GM23338 (cell line): ENCODE measurements around the gene ARL5C. TPM values are rescaled to one million over a fixed set of nuclear protein-coding genes. Genes with fewer than 3 reads are reported as not detected.
A peak's percentile ranks its signal among the peaks of the same experiment; 100 is the strongest.

Source experiments
- ATAC-seq: fragments of 200-7000 bp; cut with Tn5 transposase; 3 replicates; pipeline ENCODE4 v1.9.1; 2020
- DNase-seq: peaks from one replicate; pipeline ENCODE4 v3.0.0-alpha.2; 2015; ENCODE audit warnings: low spot score
- H2AFZ ChIP-seq: fragments of 200-600 bp; sonication (generic); 2 replicates; pipeline ENCODE4 v1.8.0; 2016; ENCODE audit warnings: antibody characterized with exemption, mild to moderate bottlenecking, moderate library complexity
- H3F3A ChIP-seq: fragments of 200-600 bp; sonication (generic); replicated peaks from 2 replicates; pipeline ENCODE4 v1.8.0; 2017; ENCODE audit warnings: antibody characterized with exemption, mixed run types, low read depth
- H3K27ac ChIP-seq: fragments of 200-600 bp; sonication (generic); 2 replicates; pipeline ENCODE4 v1.6.1; 2016; ENCODE audit warnings: low read depth
- H3K27me3 ChIP-seq: fragments of 200-600 bp; sonication (generic); 2 replicates; pipeline ENCODE4 v1.8.0; 2016; ENCODE audit warnings: mild to moderate bottlenecking, mixed run types, moderate library complexity; ENCODE audit not compliant: insufficient read depth
- H3K36me3 ChIP-seq: fragments of 200-600 bp; sonication (generic); 2 replicates; pipeline ENCODE4 v1.8.0; 2016; ENCODE audit warnings: mild to moderate bottlenecking; ENCODE audit not compliant: insufficient read depth
- H3K4me1 ChIP-seq: fragments of 200-600 bp; sonication (generic); 2 replicates; pipeline ENCODE4 v1.8.0; 2016; ENCODE audit warnings: mild to moderate bottlenecking, moderate library complexity; ENCODE audit not compliant: insufficient read depth
- H3K4me2 ChIP-seq: fragments of 200-600 bp; sonication (generic); 2 replicates; pipeline ENCODE4 v1.7.1; 2017; ENCODE audit warnings: mixed run types
- H3K4me3 ChIP-seq: fragments of 200-600 bp; sonication (generic); 2 replicates; pipeline ENCODE4 v1.6.1; 2016; ENCODE audit warnings: mixed run types
- H3K79me2 ChIP-seq: fragments of 200-600 bp; sonication (generic); replicated peaks from 2 replicates; pipeline ENCODE4 v1.8.0; 2017; ENCODE audit warnings: mild to moderate bottlenecking; ENCODE audit not compliant: insufficient read depth
- H3K9me2 ChIP-seq: fragments of 200-600 bp; sonication (generic); 2 replicates; pipeline ENCODE4 v1.8.0; 2017; ENCODE audit not compliant: insufficient read depth
- H4K20me1 ChIP-seq: fragments of 200-600 bp; sonication (generic); replicated peaks from 2 replicates; pipeline ENCODE4 v1.8.0; 2017; ENCODE audit warnings: mild to moderate bottlenecking; ENCODE audit not compliant: insufficient read depth
- H3K27ac Mint-ChIP-seq: 2 replicates; pipeline ENCODE4 v1.8.0; 2020; ENCODE audit warnings: inconsistent platforms, mild to moderate bottlenecking, moderate library complexity, mixed read lengths
- H3K27me3 Mint-ChIP-seq: 3 replicates; pipeline ENCODE4 v1.8.0; 2022; ENCODE audit warnings: low read depth, mild to moderate bottlenecking, moderate library complexity, mixed read lengths, inconsistent platforms; ENCODE audit not compliant: insufficient read depth, poor library complexity
- H3K36me3 Mint-ChIP-seq: 3 replicates; pipeline ENCODE4 v1.8.0; 2021; ENCODE audit warnings: low read depth, mild to moderate bottlenecking, inconsistent platforms, moderate library complexity, mixed read lengths
- H3K4me1 Mint-ChIP-seq: 3 replicates; pipeline ENCODE4 v1.8.0; 2020; ENCODE audit warnings: mild to moderate bottlenecking, inconsistent platforms, mixed read lengths
- H3K4me3 Mint-ChIP-seq: 3 replicates; pipeline ENCODE4 v1.8.0; 2021; ENCODE audit warnings: moderate library complexity, mild to moderate bottlenecking, inconsistent platforms, mixed read lengths
- H3K9me3 Mint-ChIP-seq: 3 replicates; pipeline ENCODE4 v1.8.0; 2020; ENCODE audit warnings: moderate library complexity, mild to moderate bottlenecking, inconsistent platforms, mixed read lengths
- ETS1 ChIP-seq: IDR thresholded peaks from 2 replicates; pipeline ENCODE4 v1.6.1; 2016; ENCODE audit warnings: antibody characterized with exemption
- EZH2 ChIP-seq: fragments of 200-600 bp; sonication (generic); IDR thresholded peaks from one replicate; pipeline ENCODE4 v1.8.0; 2017; ENCODE audit warnings: antibody characterized with exemption, mild to moderate bottlenecking, low read depth; ENCODE audit not compliant: unreplicated experiment
- EZH2phosphoT487 ChIP-seq: fragments of 200-600 bp; sonication (generic); IDR thresholded peaks from one replicate; pipeline ENCODE4 v1.8.1; 2018; ENCODE audit warnings: antibody characterized with exemption; ENCODE audit not compliant: unreplicated experiment
- JUNB ChIP-seq: IDR thresholded peaks from one replicate; pipeline ENCODE4 v1.6.1; 2016; ENCODE audit warnings: antibody characterized with exemption; ENCODE audit not compliant: unreplicated experiment
- POLR2AphosphoS5 ChIP-seq: IDR thresholded peaks from 2 replicates; pipeline ENCODE4 v1.6.1; 2016; ENCODE audit warnings: antibody characterized with exemption, low read depth
- ZNF114 ChIP-seq: fragments of 250-450 bp; sonication (Bioruptor Pico); IDR thresholded peaks from 2 replicates; pipeline ENCODE4 v1.5.0; 2020; ENCODE audit warnings: mild to moderate bottlenecking, moderate library complexity
- ZNF331 ChIP-seq: fragments of 250-450 bp; sonication (Bioruptor Pico); IDR thresholded peaks from 2 replicates; pipeline ENCODE4 v1.5.0; 2020; ENCODE audit warnings: low read depth, mild to moderate bottlenecking, moderate library complexity
- ZNF462 ChIP-seq: fragments of 250-450 bp; sonication (Bioruptor Pico); IDR thresholded peaks from 2 replicates; pipeline ENCODE4 v1.5.0; 2020; ENCODE audit warnings: mild to moderate bottlenecking, moderate library complexity
- long read RNA-seq: library from polyadenylated mRNA; unstranded; transcript quantifications from one replicate; pipeline ENCODE4 v2.0.0, GENCODE V29; 2020; ENCODE audit not compliant: unreplicated experiment
- polyA plus RNA-seq: library from polyadenylated mRNA; unstranded; fragments of >200 nt; fragmentation: Nextera tagmentation; extraction: Ambion mirVana; gene quantifications from 2 replicates; pipeline ENCODE4 v1.2.1, GENCODE V29; 2016
- total RNA-seq: library from RNA; depleted of rRNA; stranded (reverse); fragments of >200 nt; shearing (Covaris generic); gene quantifications from 2 replicates; pipeline ENCODE4 v1.2.3, GENCODE V29; 2014; rRNA removed
- TF ChIP-seq, protein P1 (sequence below), 2 experiments: fragments of 200-600 bp in 1 of 2; sonication (generic) in 1 of 2; conservative IDR thresholded peaks; 2 replicates each; pipeline versions ENCODE4 v1.5.1 to v1.6.1; 2016 to 2017; ENCODE audit warnings: antibody characterized with exemption in 2 of 2, low read depth in 2 of 2, mild to moderate bottlenecking in 2 of 2, moderate library complexity in 1 of 2
- TF ChIP-seq, protein P2 (sequence below): IDR thresholded peaks from one replicate; pipeline ENCODE4 v1.6.1; 2018; ENCODE audit warnings: antibody characterized with exemption; ENCODE audit not compliant: unreplicated experiment

The ARL5C gene
- total RNA-seq (not detected in 2 replicates), polyA plus RNA-seq (not detected in 2 replicates)
- long read RNA-seq, result 0 reads

DNA sequence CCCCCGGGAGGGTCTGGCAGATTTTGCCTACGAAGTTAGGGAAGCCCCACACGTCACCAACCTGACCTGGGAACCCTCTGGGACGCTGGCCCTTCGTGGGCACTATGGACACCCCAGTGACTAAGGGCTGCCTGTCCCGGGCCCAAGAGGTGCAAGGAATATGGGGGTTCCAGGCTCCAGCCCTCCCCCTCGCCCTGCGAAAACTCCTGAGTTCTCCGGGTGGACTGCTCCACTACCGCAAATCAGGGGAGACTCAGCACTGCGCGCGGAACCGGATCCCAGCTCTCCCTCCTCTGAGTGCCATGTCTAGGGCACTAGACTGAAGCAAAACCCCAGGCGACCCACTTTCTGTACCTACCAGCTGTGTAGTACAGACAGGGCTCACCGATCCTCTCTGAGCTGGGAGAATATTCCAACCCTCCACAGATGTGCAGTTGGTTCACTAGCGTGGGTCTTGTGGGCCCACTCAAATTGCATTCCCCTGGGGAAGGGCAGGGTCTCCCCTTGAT is at the start of gene ARL5C:
TSS of gene ARL5C (minus strand) at position 321 of the 509 bp plus-strand sequence. CDS start 401 bp downstream, outside the sequence.
- H3K79me2 ChIP-seq, result no peaks in the 10 kb centered on the region
- ATAC-seq (peak; percentile 9), DNase-seq (no peak)
- peak within 1 kb of the TSS; percentile 81 for H3K4me2 ChIP-seq
- H3K36me3 ChIP-seq, result no peaks in the 10 kb centered on the region
- peak within 1 kb of the TSS; percentile 87 for H3K4me3 ChIP-seq
- peaks cover 33% of the 10 kb centered on the region for H3K27me3 ChIP-seq
- Mint-ChIP-seq H3K4me3 (peak within 1 kb of the TSS; percentile 89), H3K9me3 (peaks cover 9% of the 10 kb centered on the region; the same call in 2 of the 3 replicates), H3K4me1 (peaks cover 9% of the 10 kb centered on the region), H3K27ac (no peak within 1 kb of the TSS), H3K27me3 (peaks cover 25% of the 10 kb centered on the region), H3K36me3 (peaks cover 7% of the 10 kb centered on the region; the same call in 1 of the 3 replicates)
- no peak for TF ChIP-seq ZNF114 (CRISPR knock-in tag)
- TF ChIP-seq, protein P1, sequence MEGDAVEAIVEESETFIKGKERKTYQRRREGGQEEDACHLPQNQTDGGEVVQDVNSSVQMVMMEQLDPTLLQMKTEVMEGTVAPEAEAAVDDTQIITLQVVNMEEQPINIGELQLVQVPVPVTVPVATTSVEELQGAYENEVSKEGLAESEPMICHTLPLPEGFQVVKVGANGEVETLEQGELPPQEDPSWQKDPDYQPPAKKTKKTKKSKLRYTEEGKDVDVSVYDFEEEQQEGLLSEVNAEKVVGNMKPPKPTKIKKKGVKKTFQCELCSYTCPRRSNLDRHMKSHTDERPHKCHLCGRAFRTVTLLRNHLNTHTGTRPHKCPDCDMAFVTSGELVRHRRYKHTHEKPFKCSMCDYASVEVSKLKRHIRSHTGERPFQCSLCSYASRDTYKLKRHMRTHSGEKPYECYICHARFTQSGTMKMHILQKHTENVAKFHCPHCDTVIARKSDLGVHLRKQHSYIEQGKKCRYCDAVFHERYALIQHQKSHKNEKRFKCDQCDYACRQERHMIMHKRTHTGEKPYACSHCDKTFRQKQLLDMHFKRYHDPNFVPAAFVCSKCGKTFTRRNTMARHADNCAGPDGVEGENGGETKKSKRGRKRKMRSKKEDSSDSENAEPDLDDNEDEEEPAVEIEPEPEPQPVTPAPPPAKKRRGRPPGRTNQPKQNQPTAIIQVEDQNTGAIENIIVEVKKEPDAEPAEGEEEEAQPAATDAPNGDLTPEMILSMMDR (conservative IDR thresholded peaks at IDR 0.05; ENCODE audit: low read depth in 2 of 2), result no peak
- no peak for TF ChIP-seq JUNB
- TF ChIP-seq ZNF331, result no peak
- TF ChIP-seq EZH2phosphoT487, result no peak
- TF ChIP-seq POLR2AphosphoS5, result no peak
- TF ChIP-seq, protein P2, sequence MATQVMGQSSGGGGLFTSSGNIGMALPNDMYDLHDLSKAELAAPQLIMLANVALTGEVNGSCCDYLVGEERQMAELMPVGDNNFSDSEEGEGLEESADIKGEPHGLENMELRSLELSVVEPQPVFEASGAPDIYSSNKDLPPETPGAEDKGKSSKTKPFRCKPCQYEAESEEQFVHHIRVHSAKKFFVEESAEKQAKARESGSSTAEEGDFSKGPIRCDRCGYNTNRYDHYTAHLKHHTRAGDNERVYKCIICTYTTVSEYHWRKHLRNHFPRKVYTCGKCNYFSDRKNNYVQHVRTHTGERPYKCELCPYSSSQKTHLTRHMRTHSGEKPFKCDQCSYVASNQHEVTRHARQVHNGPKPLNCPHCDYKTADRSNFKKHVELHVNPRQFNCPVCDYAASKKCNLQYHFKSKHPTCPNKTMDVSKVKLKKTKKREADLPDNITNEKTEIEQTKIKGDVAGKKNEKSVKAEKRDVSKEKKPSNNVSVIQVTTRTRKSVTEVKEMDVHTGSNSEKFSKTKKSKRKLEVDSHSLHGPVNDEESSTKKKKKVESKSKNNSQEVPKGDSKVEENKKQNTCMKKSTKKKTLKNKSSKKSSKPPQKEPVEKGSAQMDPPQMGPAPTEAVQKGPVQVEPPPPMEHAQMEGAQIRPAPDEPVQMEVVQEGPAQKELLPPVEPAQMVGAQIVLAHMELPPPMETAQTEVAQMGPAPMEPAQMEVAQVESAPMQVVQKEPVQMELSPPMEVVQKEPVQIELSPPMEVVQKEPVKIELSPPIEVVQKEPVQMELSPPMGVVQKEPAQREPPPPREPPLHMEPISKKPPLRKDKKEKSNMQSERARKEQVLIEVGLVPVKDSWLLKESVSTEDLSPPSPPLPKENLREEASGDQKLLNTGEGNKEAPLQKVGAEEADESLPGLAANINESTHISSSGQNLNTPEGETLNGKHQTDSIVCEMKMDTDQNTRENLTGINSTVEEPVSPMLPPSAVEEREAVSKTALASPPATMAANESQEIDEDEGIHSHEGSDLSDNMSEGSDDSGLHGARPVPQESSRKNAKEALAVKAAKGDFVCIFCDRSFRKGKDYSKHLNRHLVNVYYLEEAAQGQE, result no peak
- TF ChIP-seq ZNF462 (CRISPR knock-in tag), result no peak
- TF ChIP-seq ETS1, result no peak
- TF ChIP-seq EZH2, result no peak
- peaks cover 6% of the 10 kb centered on the region; the same call in 1 of the 2 replicates for H3F3A ChIP-seq
- peaks cover 20% of the 10 kb centered on the region; the same call in 1 of the 2 replicates for H3K4me1 ChIP-seq
- H2AFZ ChIP-seq, result peak within 1 kb of the TSS; percentile 98
- H4K20me1 ChIP-seq, result no peaks in the 10 kb centered on the region
- H3K27ac ChIP-seq, result no peak within 1 kb of the TSS
- H3K9me2 ChIP-seq, result no peaks in the 10 kb centered on the region
